Lung (tissue), 12 donors: ENCODE measurements around the gene PLXNB3. TPM values are rescaled to one million over a fixed set of nuclear protein-coding genes. Genes with fewer than 3 reads are reported as not detected.

Experiments
- ATAC-seq: fragments of 200-7000 bp; cut with Tn5 transposase; one replicate; pipeline ENCODE4 v1.9.1; 2020; ENCODE audit warnings: moderate number of reproducible peaks; ENCODE audit not compliant: insufficient read depth, low FRiP score
- DNase-seq, 3 donors: peaks; one replicate each; pipeline ENCODE4 v3.0.0-alpha.2; 2013 to 2017
- H3K27ac ChIP-seq, 2 donors: one replicate each; pipeline ENCODE4 v1.5.1; 2013; ENCODE audit warnings: mild to moderate bottlenecking in 2 of 2, moderate library complexity in 2 of 2, control low read depth in 1 of 2, inconsistent platforms in 1 of 2, low read depth in 1 of 2, low read length in 1 of 2
- H3K27me3 ChIP-seq, 3 donors: one replicate each; pipeline ENCODE4 v1.5.1; 2013; ENCODE audit warnings: low read length in 2 of 3; ENCODE audit not compliant: control insufficient read depth in 3 of 3, insufficient read depth in 3 of 3
- H3K36me3 ChIP-seq, 4 donors: one replicate each; pipeline ENCODE4 v1.5.1; 2013; ENCODE audit warnings: low read length in 4 of 4, mild to moderate bottlenecking in 1 of 4, moderate library complexity in 1 of 4; ENCODE audit not compliant: control insufficient read depth in 4 of 4, insufficient read depth in 4 of 4
- H3K4me1 ChIP-seq, 5 donors: one replicate each; pipeline ENCODE4 v1.5.1; 2013; ENCODE audit warnings: low read length in 5 of 5, mild to moderate bottlenecking in 2 of 5, moderate library complexity in 1 of 5; ENCODE audit not compliant: control insufficient read depth in 5 of 5, insufficient read depth in 5 of 5
- H3K4me3 ChIP-seq: one replicate; pipeline ENCODE4 v1.5.1; 2013; ENCODE audit warnings: mild to moderate bottlenecking, control low read depth, moderate library complexity
- H3K9ac ChIP-seq, 2 donors: one replicate each; pipeline ENCODE4 v1.5.1; 2013; ENCODE audit warnings: low read length in 2 of 2, control low read depth in 1 of 2; ENCODE audit not compliant: insufficient read depth in 1 of 2
- H3K9me3 ChIP-seq, 4 donors: one replicate each; pipeline ENCODE4 v1.5.1; 2013; ENCODE audit warnings: low read length in 3 of 4, mild to moderate bottlenecking in 1 of 4, moderate library complexity in 1 of 4; ENCODE audit not compliant: control insufficient read depth in 4 of 4, insufficient read depth in 3 of 4
- WGBS, 2 donors: extraction: QIAGEN DNeasy Blood & Tissue Kit; methylation state at CpG; one replicate each; pipeline ENCODE4 v1.1.7; 2013; 5-methylcytosine and 5-hydroxymethylcytosine counted together
- polyA plus RNA-seq, 2 donors: library from polyadenylated mRNA; stranded (reverse); fragments of 200-250 nt; gene quantifications; one replicate each; pipeline ENCODE4 v1.2.1, GENCODE V29; 2013
- total RNA-seq, 2 donors: library from RNA; depleted of rRNA in 1 of 2; stranded (reverse); fragments of >200 nt in 1 of 2; gene quantifications; one replicate each; pipeline ENCODE4 v1.2.1, GENCODE V29; 2014 to 2021
- TF ChIP-seq, protein P1 (sequence below): IDR thresholded peaks from 2 replicates; pipeline ENCODE4 v1.5.1; 2012; ENCODE audit warnings: mild to moderate bottlenecking; ENCODE audit errors: control extremely low read depth, extremely low read depth
- donor health status: control.
- donor health status: control.
- donor health status: Bipolar disorder and iron deficiency.
- donor health status: healthy.
- donor health status: DM: yes; HTN: yes; CAD: no.

Gene PLXNB3
- total and polyA plus RNA-seq, 4 donors: 1.0 to 2.6 (median 1.5) TPM

DNA sequence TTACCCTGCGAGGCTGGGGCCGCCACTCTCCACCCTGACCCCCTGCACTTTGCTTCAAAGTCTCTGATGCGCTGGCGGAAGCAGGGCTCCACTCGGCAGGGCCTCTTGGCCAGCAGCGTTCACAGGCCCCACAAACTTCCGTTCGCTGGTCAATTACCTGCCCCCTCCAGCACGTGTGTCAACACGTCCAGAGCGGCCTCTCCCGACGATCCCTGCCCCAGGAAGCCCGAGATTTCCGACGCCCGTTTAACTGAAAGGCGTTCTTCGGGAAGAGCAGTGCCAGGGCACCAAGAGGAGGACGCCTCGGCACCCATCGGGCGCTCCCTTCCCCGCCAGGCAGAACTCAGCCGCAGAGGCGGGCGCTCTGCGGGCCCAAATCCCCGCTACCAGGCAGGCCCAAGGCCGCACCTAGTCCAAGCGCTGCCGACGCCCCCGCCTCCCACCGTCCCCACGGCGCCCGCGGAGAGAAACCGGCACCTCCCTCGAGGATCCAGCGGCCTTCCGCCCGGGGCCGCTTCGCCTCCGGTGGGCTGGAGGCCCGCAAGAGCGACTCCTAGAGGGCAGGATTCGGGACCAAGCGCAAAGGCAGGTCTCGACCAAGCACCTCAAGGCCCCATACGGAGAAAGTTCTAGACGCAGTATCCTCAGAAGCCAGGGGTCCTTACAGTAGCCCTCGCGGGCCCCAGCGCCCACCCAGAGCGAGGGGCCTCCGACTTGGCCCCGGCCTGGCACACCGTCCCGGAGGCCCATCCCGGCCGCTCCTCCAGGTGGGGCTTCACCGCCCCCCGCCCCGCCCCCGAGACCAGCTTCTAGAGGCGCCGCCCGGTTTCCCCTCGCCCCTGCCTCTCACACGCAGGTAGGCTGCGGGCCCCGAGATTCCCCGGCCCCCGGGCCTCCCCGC lies 40.4 kb upstream of the PLXNB3 start:
- Histone ChIP-seq H3K4me1 (peaks cover 6 to 32% (median 12%) of the 10 kb centered on the region in 5 donors), H3K27me3 (no peaks in the 10 kb centered on the region), H3K9ac (peak overlapping the region in 1 of 2 donors; percentile 49), H3K9me3 (peaks cover 0 to 15% (median 1%) of the 10 kb centered on the region in 4 donors), H3K4me3 (peak overlapping the region; percentile 57), H3K36me3 (peaks cover 0 to 9% (median 6%) of the 10 kb centered on the region in 4 donors), H3K27ac (peak overlapping the region; percentile 89 to 92)
- ATAC-seq: no peak
- 1 to 29% methylated on average over 43 to 78 of the region's 78 CpGs for WGBS, 2 donors
- peak; percentile 11 to 37 (median 33) for DNase-seq
- TF ChIP-seq, protein P1, sequence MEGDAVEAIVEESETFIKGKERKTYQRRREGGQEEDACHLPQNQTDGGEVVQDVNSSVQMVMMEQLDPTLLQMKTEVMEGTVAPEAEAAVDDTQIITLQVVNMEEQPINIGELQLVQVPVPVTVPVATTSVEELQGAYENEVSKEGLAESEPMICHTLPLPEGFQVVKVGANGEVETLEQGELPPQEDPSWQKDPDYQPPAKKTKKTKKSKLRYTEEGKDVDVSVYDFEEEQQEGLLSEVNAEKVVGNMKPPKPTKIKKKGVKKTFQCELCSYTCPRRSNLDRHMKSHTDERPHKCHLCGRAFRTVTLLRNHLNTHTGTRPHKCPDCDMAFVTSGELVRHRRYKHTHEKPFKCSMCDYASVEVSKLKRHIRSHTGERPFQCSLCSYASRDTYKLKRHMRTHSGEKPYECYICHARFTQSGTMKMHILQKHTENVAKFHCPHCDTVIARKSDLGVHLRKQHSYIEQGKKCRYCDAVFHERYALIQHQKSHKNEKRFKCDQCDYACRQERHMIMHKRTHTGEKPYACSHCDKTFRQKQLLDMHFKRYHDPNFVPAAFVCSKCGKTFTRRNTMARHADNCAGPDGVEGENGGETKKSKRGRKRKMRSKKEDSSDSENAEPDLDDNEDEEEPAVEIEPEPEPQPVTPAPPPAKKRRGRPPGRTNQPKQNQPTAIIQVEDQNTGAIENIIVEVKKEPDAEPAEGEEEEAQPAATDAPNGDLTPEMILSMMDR: no peak

DNA sequence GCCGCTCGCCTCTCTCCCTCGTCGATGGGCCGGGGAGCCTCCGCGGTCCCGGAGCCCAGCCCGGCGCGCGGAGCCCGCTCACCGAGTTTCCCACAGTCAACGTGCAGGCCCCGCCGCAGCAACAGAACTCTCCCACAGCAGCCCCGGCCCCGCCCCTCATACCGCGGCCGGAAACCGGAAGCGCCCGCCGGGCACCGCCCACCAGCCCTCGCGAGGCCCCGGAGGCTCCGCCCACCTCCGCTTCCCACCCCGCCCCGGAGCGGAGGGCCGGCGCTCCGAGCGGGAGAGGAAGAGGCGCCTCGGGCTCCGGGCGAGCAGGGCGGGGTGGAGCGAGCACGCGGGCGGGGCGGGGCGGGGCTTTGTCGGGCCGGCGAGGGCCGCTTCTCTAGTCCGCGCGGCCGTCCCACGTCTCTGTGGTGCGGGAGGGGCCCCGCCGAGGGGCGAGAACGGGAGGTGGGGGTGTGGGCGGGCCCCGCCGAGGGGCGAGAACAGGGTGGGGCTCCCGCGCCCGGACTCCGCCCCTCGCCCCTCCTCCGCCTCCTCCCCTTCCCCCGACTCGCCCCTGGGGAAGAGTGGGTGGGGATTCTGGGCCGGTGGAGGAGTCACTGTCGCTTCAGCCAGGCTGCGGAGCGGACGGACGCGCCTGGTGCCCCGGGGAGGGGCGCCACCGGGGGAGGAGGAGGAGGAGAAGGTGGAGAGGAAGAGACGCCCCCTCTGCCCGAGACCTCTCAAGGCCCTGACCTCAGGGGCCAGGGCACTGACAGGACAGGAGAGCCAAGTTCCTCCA lies 39.6 kb upstream of the PLXNB3 start, which contains the start of the genes ABCD1 and BCAP31:
TSS of gene ABCD1 (plus strand) at position 605 of the 787 bp plus-strand sequence. CDS start 411 bp downstream, outside the sequence.
TSS of gene BCAP31 (minus strand) at position 136 of the 787 bp plus-strand sequence. CDS start 1,143 bp downstream, outside the sequence.
- no peaks in the 10 kb centered on the region for H3K27me3 ChIP-seq
- WGBS, 2 donors: 8 to 29% methylated on average over 12 to 88 of the region's 88 CpGs
- H3K36me3 ChIP-seq: peaks cover 0 to 8% (median 2%) of the 10 kb centered on the region in 4 donors
- peak within 1 kb of the TSS; percentile 89 to 94 for H3K27ac ChIP-seq
- peaks cover 6 to 32% (median 12%) of the 10 kb centered on the region in 5 donors for H3K4me1 ChIP-seq
- H3K4me3 ChIP-seq: peak within 1 kb of the TSS; percentile 57
- H3K9ac ChIP-seq: peak within 1 kb of the TSS in 1 of 2 donors; percentile 49
- TF ChIP-seq, protein P1: no peak
- peak; percentile 76 for ATAC-seq
- peak; percentile 90 to 92 (median 92) for DNase-seq
- H3K9me3 ChIP-seq: peaks cover 0 to 18% (median 1%) of the 10 kb centered on the region in 4 donors

DNA sequence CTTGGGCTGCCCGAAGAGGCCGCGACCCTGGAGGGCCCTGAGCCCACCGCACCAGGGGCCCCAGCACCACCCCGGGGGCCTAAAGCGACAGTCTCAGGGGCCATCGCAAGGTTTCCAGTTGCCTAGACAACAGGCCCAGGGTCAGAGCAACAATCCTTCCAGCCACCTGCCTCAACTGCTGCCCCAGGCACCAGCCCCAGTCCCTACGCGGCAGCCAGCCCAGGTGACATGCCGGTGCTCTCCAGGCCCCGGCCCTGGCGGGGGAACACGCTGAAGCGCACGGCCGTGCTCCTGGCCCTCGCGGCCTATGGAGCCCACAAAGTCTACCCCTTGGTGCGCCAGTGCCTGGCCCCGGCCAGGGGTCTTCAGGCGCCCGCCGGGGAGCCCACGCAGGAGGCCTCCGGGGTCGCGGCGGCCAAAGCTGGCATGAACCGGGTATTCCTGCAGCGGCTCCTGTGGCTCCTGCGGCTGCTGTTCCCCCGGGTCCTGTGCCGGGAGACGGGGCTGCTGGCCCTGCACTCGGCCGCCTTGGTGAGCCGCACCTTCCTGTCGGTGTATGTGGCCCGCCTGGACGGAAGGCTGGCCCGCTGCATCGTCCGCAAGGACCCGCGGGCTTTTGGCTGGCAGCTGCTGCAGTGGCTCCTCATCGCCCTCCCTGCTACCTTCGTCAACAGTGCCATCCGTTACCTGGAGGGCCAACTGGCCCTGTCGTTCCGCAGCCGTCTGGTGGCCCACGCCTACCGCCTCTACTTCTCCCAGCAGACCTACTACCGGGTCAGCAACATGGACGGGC lies 38.8 kb upstream of the PLXNB3 start:
- Histone ChIP-seq H3K4me3 (peak overlapping the region; percentile 10), H3K27ac (peak overlapping the region; percentile 82 to 94), H3K27me3 (no peaks in the 10 kb centered on the region), H3K4me1 (peaks cover 6 to 32% (median 12%) of the 10 kb centered on the region in 5 donors), H3K36me3 (peaks cover 0 to 3% (median 0%) of the 10 kb centered on the region in 4 donors), H3K9me3 (peaks cover 0 to 17% (median 0%) of the 10 kb centered on the region in 4 donors), H3K9ac (no peak overlapping the region)
- TF ChIP-seq, protein P1: no peak
- no peak for ATAC-seq
- 71 to 78% methylated on average over 38 to 55 of the region's 55 CpGs for WGBS, 2 donors
- DNase-seq: no peak
